ENCODE data around the gene DNAH10.

DNA sequence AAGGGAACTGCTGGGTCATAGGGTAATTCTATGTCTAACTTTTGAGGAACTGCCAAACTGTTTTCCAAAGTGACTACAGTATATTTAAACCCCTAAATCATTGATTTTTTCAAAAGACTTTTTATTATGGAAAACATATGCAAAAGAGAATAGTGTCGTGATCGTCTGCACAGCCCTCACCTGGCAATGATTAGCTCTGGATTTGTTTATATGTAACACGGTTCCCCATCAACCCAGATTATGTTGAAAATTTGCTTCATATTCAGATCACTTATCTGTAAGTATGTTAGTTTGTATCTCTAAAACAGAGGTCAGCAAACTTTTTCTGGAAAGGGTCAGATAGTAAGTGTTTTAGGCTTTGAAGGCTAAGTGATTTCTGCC lies 157.9 kb downstream of the DNAH10 start:
- TF ChIP-seq CTCF (IDR thresholded peaks at IDR 0.05; ENCODE audit: low read depth, low read length): no peak
- TF ChIP-seq POLR2A (IDR thresholded peaks at IDR 0.05; ENCODE audit: extremely low read depth, insufficient read length): no peak

Data from NB4 (cell line).